ENCODE data around the gene CLCN6. TPM values are rescaled to one million over a fixed set of nuclear protein-coding genes. Genes with fewer than 3 reads are reported as not detected.

CLCN6 gene
- total RNA-seq, 1 experiment from 2014 or later: 17.4 TPM

DNA sequence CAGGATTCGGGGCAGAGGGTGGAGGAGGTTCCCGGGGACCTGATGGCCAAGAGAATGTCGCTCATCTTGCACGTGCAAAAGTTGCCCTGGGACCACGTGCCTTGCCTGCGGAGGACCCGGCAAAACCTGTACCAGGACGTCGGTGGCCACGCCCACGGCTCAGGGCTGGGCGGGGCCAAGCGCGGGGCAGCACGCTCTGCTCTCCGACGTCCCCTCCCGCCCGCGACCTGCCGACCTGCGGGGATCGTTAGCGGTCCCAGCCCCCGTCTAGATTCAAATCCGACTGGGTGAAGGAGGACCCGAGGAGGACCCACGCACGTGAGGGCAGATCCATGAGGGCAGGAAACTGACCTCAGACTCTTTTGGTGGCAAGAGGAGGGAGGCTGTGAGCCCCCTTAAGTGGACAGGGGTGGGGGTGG, 44.0 kb upstream of the CLCN6 start, which contains the start of gene C1orf167:
TSS of gene C1orf167 (plus strand) at position 206 of the 419 bp plus-strand sequence. CDS start 2,208 bp downstream, outside the sequence.
- Mint-ChIP-seq H3K4me3 (ENCODE audit: low read depth, unreplicated experiment) (no peak within 1 kb of the TSS), H3K9me3 (ENCODE audit: low read depth, unreplicated experiment) (no peaks in the 10 kb centered on the region), H3K27me3 (ENCODE audit: unreplicated experiment) (peaks cover 53% of the 10 kb centered on the region), H3K27ac (ENCODE audit: unreplicated experiment) (no peak within 1 kb of the TSS), H3K36me3 (ENCODE audit: insufficient read depth, unreplicated experiment) (peaks cover 4% of the 10 kb centered on the region), H3K4me1 (ENCODE audit: low read depth, unreplicated experiment) (no peaks in the 10 kb centered on the region)
- TF ChIP-seq CTCF (IDR thresholded peaks at IDR 0.05; ENCODE audit: unreplicated experiment): no peak
- CTCF ChIA-PET: no interaction called here
- intact Hi-C loops (cut with micrococcal nuclease; ENCODE audit: unreplicated experiment): no loop called here
- BruUV-seq (replicated peaks): no TSS peak
- no peak for DNase-seq

- intact Hi-C loops (cut with micrococcal nuclease; ENCODE audit: unreplicated experiment): no loop called here
- peaks cover 40% of the 10 kb centered on the region for H3K27me3 Mint-ChIP-seq (ENCODE audit: unreplicated experiment)
- no peaks in the 10 kb centered on the region for H3K4me1 Mint-ChIP-seq (ENCODE audit: low read depth, unreplicated experiment)
- no peaks in the 10 kb centered on the region for H3K9me3 Mint-ChIP-seq (ENCODE audit: low read depth, unreplicated experiment)
- no TSS peak for BruUV-seq (replicated peaks)
- H3K27ac Mint-ChIP-seq (ENCODE audit: unreplicated experiment): no peak overlapping the region
- no peak for TF ChIP-seq CTCF (IDR thresholded peaks at IDR 0.05; ENCODE audit: unreplicated experiment)
- H3K36me3 Mint-ChIP-seq (ENCODE audit: insufficient read depth, unreplicated experiment): peaks cover 4% of the 10 kb centered on the region
- CTCF ChIA-PET: no interaction called here
- no peak for DNase-seq
- H3K4me3 Mint-ChIP-seq (ENCODE audit: low read depth, unreplicated experiment): no peak overlapping the region
Observed at GRCh38 chr1:11764115-11764514, 41.9 kb upstream of the CLCN6 start.

- Mint-ChIP-seq H3K4me1 (ENCODE audit: low read depth, unreplicated experiment) (no peaks in the 10 kb centered on the region), H3K4me3 (ENCODE audit: low read depth, unreplicated experiment) (no peak overlapping the region), H3K36me3 (ENCODE audit: insufficient read depth, unreplicated experiment) (peaks cover 4% of the 10 kb centered on the region), H3K27me3 (ENCODE audit: unreplicated experiment) (peaks cover 40% of the 10 kb centered on the region), H3K27ac (ENCODE audit: unreplicated experiment) (no peak overlapping the region), H3K9me3 (ENCODE audit: low read depth, unreplicated experiment) (no peaks in the 10 kb centered on the region)
- TF ChIP-seq CTCF (IDR thresholded peaks at IDR 0.05; ENCODE audit: unreplicated experiment): no peak
- CTCF ChIA-PET: no interaction called here
- intact Hi-C loops (cut with micrococcal nuclease; ENCODE audit: unreplicated experiment): no loop called here
- no TSS peak for BruUV-seq (replicated peaks)
- no peak for DNase-seq
Observed at GRCh38 chr1:11764519-11764918, 41.5 kb upstream of the CLCN6 start.

DNA sequence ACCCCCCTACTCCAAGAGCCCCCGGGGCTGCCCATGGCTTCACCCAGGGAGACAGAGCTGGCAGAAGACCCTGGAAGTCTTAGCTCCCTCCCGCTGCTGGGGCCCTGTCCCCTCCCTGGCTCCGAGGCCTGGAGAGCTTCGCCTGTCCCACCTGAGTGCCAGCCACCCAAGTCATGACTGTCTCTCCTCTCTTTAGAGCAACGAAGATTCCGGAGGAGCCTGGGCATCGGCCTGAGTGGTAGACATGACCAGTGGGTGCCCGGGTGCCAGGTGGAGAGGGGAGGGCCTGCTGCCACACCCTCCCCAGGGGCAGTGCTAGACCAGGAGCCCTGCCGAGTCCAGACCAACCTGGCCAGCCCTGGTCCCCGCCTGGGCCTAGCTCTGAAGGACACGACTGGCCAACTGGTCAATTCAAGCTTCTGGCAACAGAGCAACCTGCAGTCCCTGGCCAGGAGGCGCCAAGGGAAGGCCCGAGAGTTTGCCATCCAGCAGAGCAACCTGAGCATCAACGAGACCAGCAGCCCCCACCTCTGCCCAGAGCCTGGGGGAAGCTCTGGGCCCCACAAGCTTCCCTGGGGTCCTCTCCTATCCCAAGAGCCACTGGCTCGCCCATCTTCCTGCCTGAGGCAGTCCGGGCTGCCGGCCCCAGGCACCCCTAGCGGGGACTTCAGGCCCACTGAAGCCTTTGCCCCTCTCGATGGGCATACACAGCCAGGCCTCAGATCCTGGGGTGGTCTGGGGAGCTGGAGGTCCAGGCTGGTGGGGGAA, 40.1 kb upstream of the CLCN6 start:
- DNase-seq: no peak
- H3K36me3 Mint-ChIP-seq (ENCODE audit: insufficient read depth, unreplicated experiment): no peaks in the 10 kb centered on the region
- no peaks in the 10 kb centered on the region for H3K4me1 Mint-ChIP-seq (ENCODE audit: low read depth, unreplicated experiment)
- no peak overlapping the region for H3K4me3 Mint-ChIP-seq (ENCODE audit: low read depth, unreplicated experiment)
- no peak for TF ChIP-seq CTCF (IDR thresholded peaks at IDR 0.05; ENCODE audit: unreplicated experiment)
- no TSS peak for BruUV-seq (replicated peaks)
- no peaks in the 10 kb centered on the region for H3K9me3 Mint-ChIP-seq (ENCODE audit: low read depth, unreplicated experiment)
- intact Hi-C loops (cut with micrococcal nuclease; ENCODE audit: unreplicated experiment): no loop called here
- no peak overlapping the region for H3K27ac Mint-ChIP-seq (ENCODE audit: unreplicated experiment)
- CTCF ChIA-PET: no interaction called here
- H3K27me3 Mint-ChIP-seq (ENCODE audit: unreplicated experiment): peaks cover 34% of the 10 kb centered on the region

Data from Calu3 (cell line).